TTC549 (cell line): ENCODE results near the gene ACAP3.

Experiments
- FAIRE-seq: peaks from 2 replicates; lab custom pipeline; 2012; peaks lifted over from hg19 to GRCh38; lab: Jason Lieb, UNC

ACAP3 gene

DNA sequence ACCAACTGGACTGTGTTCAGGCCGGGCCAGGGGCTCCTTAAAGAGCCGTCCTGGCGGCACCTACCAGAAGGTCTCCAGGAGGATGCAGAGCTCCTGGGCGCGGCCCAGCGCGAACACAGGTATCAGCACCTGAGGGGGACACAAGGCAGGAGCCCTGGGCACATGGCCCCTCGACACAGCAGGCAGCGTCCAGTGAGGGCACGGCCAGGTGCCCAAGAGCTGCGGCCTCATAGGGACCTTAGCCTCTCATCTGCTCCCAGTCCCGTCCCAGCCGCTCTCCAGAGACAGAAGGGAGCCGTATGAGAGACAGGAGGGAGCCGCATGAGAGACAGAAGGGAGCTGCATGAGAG is 6.5 kb upstream of the ACAP3 start:
- FAIRE-seq, result no peak

GRCh38 chr1:1313500-1314236 is 5.9 kb upstream of the ACAP3 start:
- FAIRE-seq, result no peak

GRCh38 chr1:1312450-1313314 is 5.0 kb upstream of the ACAP3 start:
- no peak for FAIRE-seq

- FAIRE-seq, result no peak
Observed at GRCh38 chr1:1311107-1312104, 3.7 kb upstream of the ACAP3 start.

DNA sequence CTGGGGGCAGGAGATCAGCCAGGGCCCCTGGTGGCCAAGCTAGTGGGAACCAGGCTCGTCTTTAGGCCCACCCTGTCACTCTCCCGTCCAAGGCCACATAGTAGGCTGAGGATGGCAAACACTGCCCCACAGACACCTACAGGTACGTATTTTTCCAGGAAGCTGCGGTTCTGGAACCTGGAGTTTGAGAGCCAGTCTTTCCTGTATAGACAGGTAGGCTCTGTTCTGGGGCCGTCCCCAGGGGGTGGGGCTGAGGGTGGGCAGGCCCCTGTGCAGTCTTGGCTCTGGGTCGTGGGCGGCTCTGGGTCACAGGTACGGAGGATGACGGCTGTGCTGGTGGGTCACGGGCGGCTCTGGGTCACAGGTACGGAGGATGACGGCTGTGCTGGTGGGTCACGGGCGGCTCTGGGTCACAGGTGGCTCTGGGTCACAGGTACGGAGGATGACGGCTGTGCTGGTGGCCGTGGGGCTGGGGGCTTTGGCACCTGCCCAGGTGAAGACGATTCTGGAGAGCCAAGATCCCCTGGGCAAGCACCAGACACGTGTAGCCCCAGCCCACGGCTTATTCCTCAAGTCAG is 2.8 kb upstream of the ACAP3 start:
- FAIRE-seq, result no peak

DNA sequence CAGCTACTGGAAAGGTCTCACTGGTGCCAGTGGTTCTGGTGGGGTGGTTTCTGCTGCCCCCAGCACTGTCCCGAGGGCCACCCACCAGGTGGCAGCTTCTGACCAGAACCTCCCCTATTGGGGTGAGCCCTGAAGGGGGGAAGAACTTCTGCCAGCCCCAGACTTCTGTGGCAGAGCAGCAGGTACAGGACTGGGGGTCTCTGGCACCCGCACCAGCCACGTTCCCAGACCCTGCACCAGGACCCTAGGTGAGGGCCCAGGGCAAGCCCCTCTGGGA is 2.3 kb upstream of the ACAP3 start:
- FAIRE-seq, result no peak

DNA sequence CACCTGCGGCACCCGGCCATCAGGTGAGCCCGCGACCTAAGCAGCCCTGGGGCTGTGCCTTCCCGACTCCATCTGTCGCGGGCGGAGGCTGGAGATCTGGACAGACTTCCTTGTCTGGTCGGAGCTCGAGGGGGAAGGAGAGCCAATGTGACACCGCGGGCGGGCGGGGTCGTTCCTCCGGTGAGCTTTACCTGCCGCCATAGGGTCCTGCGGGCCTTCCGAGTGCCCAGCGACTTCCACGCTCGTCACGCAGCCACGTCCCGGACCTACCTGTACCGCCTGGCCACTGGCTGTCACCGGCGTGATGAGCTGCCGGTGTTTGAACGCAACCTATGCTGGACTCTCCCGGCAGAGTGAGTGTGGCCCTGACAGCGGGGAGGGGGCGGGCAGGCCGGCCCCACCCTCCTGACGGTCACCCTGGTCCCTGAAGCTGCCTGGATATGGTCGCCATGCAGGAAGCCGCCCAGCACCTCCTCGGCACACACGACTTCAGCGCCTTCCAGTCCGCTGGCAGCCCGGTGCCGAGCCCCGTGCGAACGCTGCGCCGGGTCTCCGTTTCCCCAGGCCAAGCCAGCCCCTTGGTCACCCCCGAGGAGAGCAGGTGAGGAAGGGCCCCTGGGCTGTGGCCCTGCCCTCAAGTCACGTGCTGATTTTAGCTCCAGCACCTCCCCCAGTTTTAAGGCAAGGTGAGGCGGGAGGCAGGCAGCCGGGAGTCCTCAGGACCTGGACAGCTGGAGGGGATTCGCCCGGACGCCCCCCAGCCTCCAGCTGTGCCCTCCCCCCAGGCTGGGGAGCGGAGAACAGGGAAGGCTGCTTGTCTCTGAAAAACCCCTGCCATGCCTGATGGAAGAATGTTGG is 1.8 kb upstream of the ACAP3 start:
- FAIRE-seq, result no peak

DNA sequence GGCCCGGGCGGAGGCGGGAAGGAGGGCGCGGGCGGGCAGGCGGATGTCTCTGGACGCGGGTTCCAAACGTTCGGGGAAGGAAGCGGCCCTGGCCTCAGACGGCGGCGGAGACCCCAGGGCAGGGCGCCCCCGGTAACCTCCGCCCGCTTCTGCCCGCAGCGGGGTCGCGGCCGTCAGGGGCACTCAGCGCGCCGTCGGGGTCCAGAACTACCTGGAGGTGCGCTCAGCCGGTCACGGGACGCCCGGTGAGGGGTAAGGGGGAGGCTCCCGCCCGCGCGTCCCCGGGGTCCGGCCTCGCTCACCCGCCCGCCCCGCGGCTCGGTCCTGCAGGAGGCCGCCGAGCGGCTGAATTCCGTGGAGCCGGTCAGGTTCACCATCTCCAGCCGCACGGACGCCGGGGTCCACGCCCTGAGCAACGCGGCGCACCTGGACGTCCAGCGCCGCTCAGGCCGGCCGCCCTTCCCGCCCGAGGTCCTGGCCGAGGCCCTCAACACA is 1.1 kb upstream of the ACAP3 start:
- no peak for FAIRE-seq

DNA sequence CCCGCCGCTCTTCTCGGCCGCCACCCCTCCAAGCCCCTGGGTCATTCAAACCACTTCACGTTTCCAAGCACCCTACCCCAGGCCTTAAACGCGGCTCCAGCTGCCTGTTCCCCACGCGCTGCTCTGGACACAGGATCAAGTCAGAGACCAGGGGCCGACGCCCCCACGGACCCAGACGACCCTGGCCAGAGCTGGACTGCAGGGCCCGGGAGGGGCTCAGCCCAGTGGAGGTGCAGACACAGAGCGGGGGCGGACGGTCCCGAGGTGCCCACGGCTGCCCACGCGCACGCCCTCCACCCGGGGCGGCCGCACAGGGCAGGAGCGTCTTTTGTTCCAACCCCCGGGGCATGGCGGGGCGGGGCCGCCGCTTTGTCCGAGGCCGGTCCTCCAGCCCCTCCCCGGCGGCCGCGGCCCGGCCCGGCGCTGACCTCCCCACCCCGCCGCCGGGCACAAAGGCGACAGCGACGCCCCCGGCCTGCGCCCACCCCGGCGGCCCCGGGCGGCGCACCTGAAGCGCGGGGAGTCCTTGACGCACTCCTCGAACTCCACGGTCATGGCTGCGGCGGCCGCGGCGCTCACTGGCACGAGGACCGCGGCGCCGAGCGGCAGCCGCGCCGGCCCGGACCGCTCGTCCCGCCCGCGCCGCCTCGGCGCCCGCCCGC is 338 bp downstream of the ACAP3 start:
- no peak for FAIRE-seq

- no peak for FAIRE-seq
Observed at GRCh38 chr1:1306661-1307260, 969 bp downstream of the ACAP3 start.

- no peak for FAIRE-seq
Observed at GRCh38 chr1:1306070-1306660, 1.6 kb downstream of the ACAP3 start.

DNA sequence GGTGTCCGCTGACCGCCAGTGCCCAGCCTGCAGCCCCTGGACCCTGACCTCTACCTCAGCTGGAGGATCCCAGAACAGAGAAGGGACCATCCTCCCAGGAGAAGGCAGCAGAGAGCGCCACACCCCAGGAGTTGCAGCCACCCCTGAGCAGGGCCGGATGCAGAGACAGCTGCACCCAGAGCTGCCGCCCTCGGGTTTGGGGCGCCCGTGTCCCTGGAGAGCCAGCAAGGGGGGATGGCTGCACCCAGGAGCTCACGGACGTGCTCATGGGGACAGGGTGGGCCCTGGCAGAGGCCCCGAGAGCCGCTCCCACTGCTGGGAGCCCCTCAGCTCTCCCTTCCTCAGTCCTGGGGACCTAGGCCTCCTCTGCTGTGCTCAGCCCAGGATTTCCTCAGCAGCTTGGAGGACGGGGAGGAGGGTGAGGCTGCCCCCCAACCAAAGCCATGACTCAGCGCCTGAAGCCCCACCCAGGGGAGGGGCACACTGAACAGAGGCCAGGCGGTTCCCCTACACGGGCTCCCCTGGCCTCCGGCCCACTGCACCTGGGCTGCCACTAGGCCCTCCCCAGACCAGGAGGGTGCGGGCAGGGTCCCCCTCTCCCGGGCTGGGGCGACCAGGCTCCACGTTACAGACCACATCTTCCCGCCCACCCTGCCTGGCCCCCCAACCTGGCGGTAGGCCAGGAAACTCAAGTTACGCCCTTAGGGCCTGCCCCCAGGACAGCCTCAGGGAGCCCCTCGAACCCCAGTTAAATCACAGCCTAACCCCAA is 2.2 kb downstream of the ACAP3 start:
- no peak for FAIRE-seq

DNA sequence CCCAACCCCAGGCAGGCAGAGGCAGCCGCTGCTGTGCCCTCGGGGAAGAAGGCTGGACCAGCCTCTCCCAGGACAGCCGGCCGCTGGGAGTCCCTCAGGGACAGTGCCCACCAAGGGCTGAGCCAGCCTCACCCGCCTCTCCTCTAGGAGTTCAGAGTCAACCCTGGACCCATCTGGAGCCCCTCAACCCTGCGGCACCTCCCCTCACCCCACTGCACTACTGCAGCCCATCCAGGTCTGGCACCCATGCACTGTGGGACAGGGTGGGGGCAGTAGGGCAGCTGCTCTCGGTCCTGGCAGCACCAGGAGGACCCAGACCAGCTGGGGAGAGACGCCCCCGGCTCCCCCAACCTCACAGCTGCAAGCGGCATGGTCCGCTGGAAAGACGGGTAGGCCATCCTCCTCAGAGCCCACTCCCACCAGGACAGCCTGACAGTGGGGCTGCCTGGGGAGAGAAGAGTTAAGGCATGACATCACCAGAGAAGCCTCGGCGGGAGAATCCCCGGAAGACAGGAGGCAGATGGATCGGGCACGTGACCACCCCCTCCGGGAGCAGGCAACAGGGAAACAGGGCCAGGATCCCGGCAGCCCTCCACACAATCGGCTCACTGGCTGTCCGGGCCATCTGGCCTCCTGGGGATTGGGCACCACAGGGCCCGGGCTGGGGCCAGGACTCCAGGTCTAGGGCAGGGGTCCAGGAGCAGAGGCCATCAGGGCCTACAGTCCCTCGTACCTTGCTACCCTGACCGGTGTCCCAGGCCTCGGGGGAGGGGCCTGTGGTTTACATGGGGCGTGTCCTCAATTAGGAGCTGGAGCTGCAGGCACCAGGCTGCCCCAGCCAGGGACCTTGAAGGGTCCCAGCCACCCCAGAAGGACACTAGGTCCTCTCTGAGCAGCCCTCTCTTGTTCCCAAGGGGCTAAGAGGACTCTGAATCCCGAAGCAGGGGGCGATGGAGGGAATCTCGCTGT is 3.1 kb downstream of the ACAP3 start:
- FAIRE-seq, result no peak

DNA sequence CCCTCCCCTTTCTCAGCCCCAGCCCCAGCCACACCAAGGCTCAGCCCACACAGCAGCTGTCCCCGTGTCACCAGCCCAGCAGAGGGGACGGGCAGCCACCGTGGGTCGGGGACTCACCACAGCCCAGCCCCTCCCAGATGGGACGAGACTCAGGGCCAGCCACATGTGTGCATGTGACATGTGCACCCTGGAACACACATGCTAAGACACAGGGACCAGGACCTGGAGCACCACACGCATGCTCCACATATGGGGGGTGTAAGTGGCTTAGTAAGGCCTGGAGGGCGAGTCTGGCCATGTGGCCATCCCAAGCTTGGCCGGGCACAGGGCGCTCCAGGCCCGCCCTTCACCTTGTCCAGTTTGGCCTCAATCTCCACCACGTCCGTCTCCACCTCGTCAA is 4.0 kb downstream of the ACAP3 start:
- FAIRE-seq, result no peak

DNA sequence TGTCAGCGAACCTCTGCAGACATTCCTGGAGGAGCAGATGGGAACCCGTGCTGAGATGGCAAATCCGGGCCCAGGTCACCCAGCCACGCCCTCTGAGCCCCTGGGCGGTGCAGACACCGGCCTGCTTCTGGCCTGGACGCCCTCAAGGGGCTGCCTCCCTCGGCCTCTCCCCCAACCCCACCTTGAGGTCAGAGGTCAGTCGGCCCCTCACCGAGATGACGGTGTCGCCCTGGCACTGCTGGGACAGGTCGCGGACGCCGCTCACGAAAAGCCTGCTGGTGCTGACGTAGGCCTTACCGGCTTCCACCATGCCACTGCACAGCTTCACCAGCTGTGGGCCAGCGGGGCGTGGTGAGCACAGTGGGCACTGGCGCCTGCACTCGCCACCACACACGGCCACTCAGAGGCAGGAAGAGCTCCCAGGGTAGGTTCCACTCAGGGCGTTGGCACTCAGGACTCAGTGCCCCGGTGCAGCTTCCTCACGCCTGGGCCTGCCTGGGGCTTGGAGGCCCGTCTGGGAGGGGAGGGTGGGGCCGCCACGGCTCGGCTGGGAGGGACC is 4.7 kb downstream of the ACAP3 start:
- FAIRE-seq, result no peak

DNA sequence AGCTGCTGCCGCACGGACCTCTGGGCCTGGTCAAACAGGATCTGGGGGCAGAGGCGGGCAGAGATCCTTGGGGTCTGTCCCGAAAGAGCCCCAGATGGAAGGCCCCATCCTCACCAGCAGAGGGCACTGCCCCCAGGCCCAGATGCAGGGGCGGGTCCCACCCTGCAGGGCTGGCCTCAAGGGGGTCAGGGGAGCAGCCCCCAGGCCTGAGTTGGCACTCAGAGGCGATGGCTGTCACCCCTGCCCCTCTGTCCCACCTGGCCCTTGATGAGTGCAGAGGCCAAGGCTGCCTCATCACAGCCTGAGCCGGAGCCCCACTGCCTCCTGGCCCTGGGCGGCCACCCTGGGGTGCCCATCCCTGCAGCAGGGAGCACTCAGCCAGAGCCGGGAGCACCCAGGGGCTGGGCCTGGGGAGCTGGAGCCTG is 5.7 kb downstream of the ACAP3 start:
- no peak for FAIRE-seq

GRCh38 chr1:1300352-1300739 is 7.4 kb downstream of the ACAP3 start:
- no peak for FAIRE-seq
